WTC11 (cell line): ENCODE measurements around the gene CADM2. TPM values are rescaled to one million over a fixed set of nuclear protein-coding genes. Genes with fewer than 3 reads are reported as not detected.

Source experiments
- ATAC-seq: fragments of 200-7000 bp; cut with Tn5 transposase; 2 replicates; pipeline ENCODE4 v1.10.0; 2021; ENCODE audit warnings: mild to moderate bottlenecking, moderate library complexity
- CTCF ChIA-PET: fragments of 300-600 bp; sonication (Branson Sonifier 250); formaldehyde crosslinking; loops from one replicate; lab custom pipeline; 2021; ENCODE audit warnings: antibody characterized with exemption; lab: Charles Lee
- POLR2A ChIA-PET: fragments of 350-600 bp; sonication (Branson Sonifier 250); formaldehyde crosslinking; loops from one replicate; lab custom pipeline; 2021; ENCODE audit warnings: antibody characterized with exemption; lab: Charles Lee
- DNase-seq: peaks from one replicate; pipeline ENCODE4 v3.0.0; 2021; ENCODE audit warnings: low spot score
- H3K27ac Mint-ChIP-seq: 2 replicates; pipeline ENCODE4 v1.8.0; 2021; ENCODE audit warnings: mixed read lengths
- H3K27me3 Mint-ChIP-seq: 2 replicates; pipeline ENCODE4 v1.8.0; 2021; ENCODE audit warnings: low read depth, mild to moderate bottlenecking, moderate library complexity, mixed read lengths
- H3K36me3 Mint-ChIP-seq: 2 replicates; pipeline ENCODE4 v1.8.0; 2021; ENCODE audit warnings: mixed read lengths
- H3K4me1 Mint-ChIP-seq: 2 replicates; pipeline ENCODE4 v1.8.0; 2022; ENCODE audit warnings: mixed read lengths
- H3K4me3 Mint-ChIP-seq: 2 replicates; pipeline ENCODE4 v1.8.0; 2021; ENCODE audit warnings: mild to moderate bottlenecking, moderate library complexity, mixed read lengths
- H3K9me3 Mint-ChIP-seq: 2 replicates; pipeline ENCODE4 v1.8.0; 2021; ENCODE audit warnings: mixed read lengths
- ESRRA ChIP-seq: sonication (generic); formaldehyde crosslinking; IDR thresholded peaks from 2 replicates; pipeline ENCODE4 v1.8.1; 2022; ENCODE audit warnings: mild to moderate bottlenecking, missing genetic modification reagents, borderline replicate concordance
- ETV6 ChIP-seq: sonication (generic); formaldehyde crosslinking; IDR thresholded peaks from 2 replicates; pipeline ENCODE4 v1.8.1; 2022; ENCODE audit warnings: mild to moderate bottlenecking, missing genetic modification reagents
- GABPB1 ChIP-seq: sonication (generic); formaldehyde crosslinking; IDR thresholded peaks from 2 replicates; pipeline ENCODE4 v1.8.1; 2023; ENCODE audit warnings: mild to moderate bottlenecking, missing genetic modification reagents
- IRF2 ChIP-seq: sonication (generic); formaldehyde crosslinking; IDR thresholded peaks from 2 replicates; pipeline ENCODE4 v1.8.0; 2022; ENCODE audit warnings: low read depth, missing genetic modification reagents, borderline replicate concordance
- JUN ChIP-seq: sonication (generic); formaldehyde crosslinking; IDR thresholded peaks from 2 replicates; pipeline ENCODE4 v1.8.0; 2023; ENCODE audit warnings: mild to moderate bottlenecking, missing genetic modification reagents
- NR1H2 ChIP-seq: sonication (generic); formaldehyde crosslinking; IDR thresholded peaks from 2 replicates; pipeline ENCODE4 v1.9.0; 2021; ENCODE audit warnings: mild to moderate bottlenecking, moderate library complexity, missing genetic modification reagents
- SP1 ChIP-seq: sonication (generic); formaldehyde crosslinking; conservative IDR thresholded peaks from 2 replicates; pipeline ENCODE4 v1.8.1; 2022; ENCODE audit warnings: missing genetic modification reagents
- TEAD1 ChIP-seq: sonication (generic); formaldehyde crosslinking; IDR thresholded peaks from 2 replicates; pipeline ENCODE4 v1.8.0; 2022; ENCODE audit warnings: mild to moderate bottlenecking, missing genetic modification reagents
- ZNF263 ChIP-seq: sonication (generic); formaldehyde crosslinking; IDR thresholded peaks from 2 replicates; pipeline ENCODE4 v1.8.1; 2022; ENCODE audit warnings: low read depth, mild to moderate bottlenecking, moderate library complexity, missing genetic modification reagents
- ZNF396 ChIP-seq: fragments of 250-450 bp; sonication (Bioruptor Pico); IDR thresholded peaks from 2 replicates; pipeline ENCODE4 v1.8.0; 2021; ENCODE audit warnings: mild to moderate bottlenecking, moderate library complexity, borderline replicate concordance
- ZNF423 ChIP-seq: fragments of 250-450 bp; sonication (Bioruptor Pico); IDR thresholded peaks from 2 replicates; pipeline ENCODE4 v2.1.2; 2022; ENCODE audit warnings: mild to moderate bottlenecking, moderate library complexity
- total RNA-seq: library from RNA; stranded (reverse); gene quantifications from 3 replicates; pipeline ENCODE4 v1.2.3, GENCODE V29; 2021
- TF ChIP-seq, protein P1 (sequence below): fragments of 250-450 bp; sonication (Bioruptor Pico); IDR thresholded peaks from 2 replicates; pipeline ENCODE4 v1.9.0; 2021; ENCODE audit warnings: mild to moderate bottlenecking
- TF ChIP-seq, protein P2 (sequence below): sonication (generic); formaldehyde crosslinking; IDR thresholded peaks from 2 replicates; pipeline ENCODE4 v1.8.0; 2022; ENCODE audit warnings: mild to moderate bottlenecking, missing genetic modification reagents
- TF ChIP-seq, protein P3 (sequence below): sonication (generic); formaldehyde crosslinking; IDR thresholded peaks from 2 replicates; pipeline ENCODE4 v1.8.0; 2023; ENCODE audit warnings: missing genetic modification reagents, mild to moderate bottlenecking, borderline replicate concordance
- TF ChIP-seq, protein P4 (sequence below): sonication (generic); formaldehyde crosslinking; IDR thresholded peaks from 2 replicates; pipeline ENCODE4 v1.8.1; 2023; ENCODE audit warnings: mild to moderate bottlenecking, missing genetic modification reagents, moderate library complexity
- TF ChIP-seq, protein P5 (sequence below): fragments of 250-450 bp; sonication (Bioruptor Pico); conservative IDR thresholded peaks from 2 replicates; pipeline ENCODE4 v1.9.0; 2021; ENCODE audit warnings: mild to moderate bottlenecking
- TF ChIP-seq, protein P6 (sequence below): sonication (generic); formaldehyde crosslinking; IDR thresholded peaks from 2 replicates; pipeline ENCODE4 v1.8.0; 2022; ENCODE audit warnings: mild to moderate bottlenecking, missing genetic modification reagents

CADM2 gene
- total RNA-seq, 1 experiment from 2014 or later, result 18.8 TPM

DNA sequence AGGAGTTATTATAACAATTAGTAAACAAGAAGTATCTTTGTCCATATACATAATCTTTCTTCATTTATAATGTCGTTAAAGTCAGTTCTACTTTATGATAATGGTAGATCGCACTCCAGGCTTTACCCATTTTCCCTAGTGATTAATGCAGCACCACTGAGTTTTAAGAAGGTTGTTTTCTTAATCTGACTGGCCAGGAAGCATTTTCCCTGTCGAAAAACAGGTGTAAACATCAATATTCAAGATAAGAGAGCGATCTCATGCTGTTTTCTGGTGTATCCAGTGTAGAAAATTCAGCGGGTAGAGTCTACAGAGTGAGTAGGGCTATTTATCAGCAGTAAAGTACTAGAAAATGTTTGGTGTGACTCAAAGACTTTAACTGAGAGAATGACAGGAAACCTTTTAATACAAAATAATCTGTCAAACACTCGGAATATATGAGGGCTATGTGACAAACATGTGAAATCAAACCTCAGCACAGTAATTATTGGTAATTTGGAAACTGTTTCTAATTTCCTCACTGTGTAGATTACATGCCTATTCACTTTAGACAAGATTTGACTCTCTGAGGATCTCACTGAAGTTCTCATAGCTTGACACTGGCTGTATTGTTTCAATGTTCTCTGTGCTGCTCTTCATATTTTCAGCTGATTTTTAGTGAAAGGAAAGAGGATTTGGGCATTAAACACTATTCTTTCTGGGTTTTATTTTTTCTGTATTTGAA lies 1019.0 kb downstream of the CADM2 start:
- no peak for ATAC-seq
- no peaks in the 10 kb centered on the region for H3K36me3 Mint-ChIP-seq
- H3K4me3 Mint-ChIP-seq, result no peak overlapping the region
- no peak overlapping the region for H3K27ac Mint-ChIP-seq
- no peak for DNase-seq
- peaks cover 7% of the 10 kb centered on the region for H3K9me3 Mint-ChIP-seq
- TF ChIP-seq ESRRA, result no peak
- TF ChIP-seq, protein P1, sequence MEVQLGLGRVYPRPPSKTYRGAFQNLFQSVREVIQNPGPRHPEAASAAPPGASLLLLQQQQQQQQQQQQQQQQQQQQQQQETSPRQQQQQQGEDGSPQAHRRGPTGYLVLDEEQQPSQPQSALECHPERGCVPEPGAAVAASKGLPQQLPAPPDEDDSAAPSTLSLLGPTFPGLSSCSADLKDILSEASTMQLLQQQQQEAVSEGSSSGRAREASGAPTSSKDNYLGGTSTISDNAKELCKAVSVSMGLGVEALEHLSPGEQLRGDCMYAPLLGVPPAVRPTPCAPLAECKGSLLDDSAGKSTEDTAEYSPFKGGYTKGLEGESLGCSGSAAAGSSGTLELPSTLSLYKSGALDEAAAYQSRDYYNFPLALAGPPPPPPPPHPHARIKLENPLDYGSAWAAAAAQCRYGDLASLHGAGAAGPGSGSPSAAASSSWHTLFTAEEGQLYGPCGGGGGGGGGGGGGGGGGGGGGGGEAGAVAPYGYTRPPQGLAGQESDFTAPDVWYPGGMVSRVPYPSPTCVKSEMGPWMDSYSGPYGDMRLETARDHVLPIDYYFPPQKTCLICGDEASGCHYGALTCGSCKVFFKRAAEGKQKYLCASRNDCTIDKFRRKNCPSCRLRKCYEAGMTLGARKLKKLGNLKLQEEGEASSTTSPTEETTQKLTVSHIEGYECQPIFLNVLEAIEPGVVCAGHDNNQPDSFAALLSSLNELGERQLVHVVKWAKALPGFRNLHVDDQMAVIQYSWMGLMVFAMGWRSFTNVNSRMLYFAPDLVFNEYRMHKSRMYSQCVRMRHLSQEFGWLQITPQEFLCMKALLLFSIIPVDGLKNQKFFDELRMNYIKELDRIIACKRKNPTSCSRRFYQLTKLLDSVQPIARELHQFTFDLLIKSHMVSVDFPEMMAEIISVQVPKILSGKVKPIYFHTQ (CRISPR knock-in tag), result no peak
- no peak for TF ChIP-seq TEAD1 (CRISPR knock-in tag)
- TF ChIP-seq, protein P2, sequence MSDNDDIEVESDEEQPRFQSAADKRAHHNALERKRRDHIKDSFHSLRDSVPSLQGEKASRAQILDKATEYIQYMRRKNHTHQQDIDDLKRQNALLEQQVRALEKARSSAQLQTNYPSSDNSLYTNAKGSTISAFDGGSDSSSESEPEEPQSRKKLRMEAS (CRISPR knock-in tag), result no peak
- no peak for TF ChIP-seq JUN (CRISPR knock-in tag)
- no peak for TF ChIP-seq ZNF423
- TF ChIP-seq, protein P3, sequence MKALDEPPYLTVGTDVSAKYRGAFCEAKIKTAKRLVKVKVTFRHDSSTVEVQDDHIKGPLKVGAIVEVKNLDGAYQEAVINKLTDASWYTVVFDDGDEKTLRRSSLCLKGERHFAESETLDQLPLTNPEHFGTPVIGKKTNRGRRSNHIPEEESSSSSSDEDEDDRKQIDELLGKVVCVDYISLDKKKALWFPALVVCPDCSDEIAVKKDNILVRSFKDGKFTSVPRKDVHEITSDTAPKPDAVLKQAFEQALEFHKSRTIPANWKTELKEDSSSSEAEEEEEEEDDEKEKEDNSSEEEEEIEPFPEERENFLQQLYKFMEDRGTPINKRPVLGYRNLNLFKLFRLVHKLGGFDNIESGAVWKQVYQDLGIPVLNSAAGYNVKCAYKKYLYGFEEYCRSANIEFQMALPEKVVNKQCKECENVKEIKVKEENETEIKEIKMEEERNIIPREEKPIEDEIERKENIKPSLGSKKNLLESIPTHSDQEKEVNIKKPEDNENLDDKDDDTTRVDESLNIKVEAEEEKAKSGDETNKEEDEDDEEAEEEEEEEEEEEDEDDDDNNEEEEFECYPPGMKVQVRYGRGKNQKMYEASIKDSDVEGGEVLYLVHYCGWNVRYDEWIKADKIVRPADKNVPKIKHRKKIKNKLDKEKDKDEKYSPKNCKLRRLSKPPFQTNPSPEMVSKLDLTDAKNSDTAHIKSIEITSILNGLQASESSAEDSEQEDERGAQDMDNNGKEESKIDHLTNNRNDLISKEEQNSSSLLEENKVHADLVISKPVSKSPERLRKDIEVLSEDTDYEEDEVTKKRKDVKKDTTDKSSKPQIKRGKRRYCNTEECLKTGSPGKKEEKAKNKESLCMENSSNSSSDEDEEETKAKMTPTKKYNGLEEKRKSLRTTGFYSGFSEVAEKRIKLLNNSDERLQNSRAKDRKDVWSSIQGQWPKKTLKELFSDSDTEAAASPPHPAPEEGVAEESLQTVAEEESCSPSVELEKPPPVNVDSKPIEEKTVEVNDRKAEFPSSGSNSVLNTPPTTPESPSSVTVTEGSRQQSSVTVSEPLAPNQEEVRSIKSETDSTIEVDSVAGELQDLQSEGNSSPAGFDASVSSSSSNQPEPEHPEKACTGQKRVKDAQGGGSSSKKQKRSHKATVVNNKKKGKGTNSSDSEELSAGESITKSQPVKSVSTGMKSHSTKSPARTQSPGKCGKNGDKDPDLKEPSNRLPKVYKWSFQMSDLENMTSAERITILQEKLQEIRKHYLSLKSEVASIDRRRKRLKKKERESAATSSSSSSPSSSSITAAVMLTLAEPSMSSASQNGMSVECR, result no peak
- no peak for TF ChIP-seq ETV6 (CRISPR knock-in tag)
- no peak for TF ChIP-seq GABPB1 (CRISPR knock-in tag)
- TF ChIP-seq, protein P4, sequence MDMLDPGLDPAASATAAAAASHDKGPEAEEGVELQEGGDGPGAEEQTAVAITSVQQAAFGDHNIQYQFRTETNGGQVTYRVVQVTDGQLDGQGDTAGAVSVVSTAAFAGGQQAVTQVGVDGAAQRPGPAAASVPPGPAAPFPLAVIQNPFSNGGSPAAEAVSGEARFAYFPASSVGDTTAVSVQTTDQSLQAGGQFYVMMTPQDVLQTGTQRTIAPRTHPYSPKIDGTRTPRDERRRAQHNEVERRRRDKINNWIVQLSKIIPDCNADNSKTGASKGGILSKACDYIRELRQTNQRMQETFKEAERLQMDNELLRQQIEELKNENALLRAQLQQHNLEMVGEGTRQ (CRISPR knock-in tag), result no peak
- no peak for TF ChIP-seq SP1 (CRISPR knock-in tag)
- no peak for TF ChIP-seq ZNF263 (CRISPR knock-in tag)
- TF ChIP-seq, protein P5, sequence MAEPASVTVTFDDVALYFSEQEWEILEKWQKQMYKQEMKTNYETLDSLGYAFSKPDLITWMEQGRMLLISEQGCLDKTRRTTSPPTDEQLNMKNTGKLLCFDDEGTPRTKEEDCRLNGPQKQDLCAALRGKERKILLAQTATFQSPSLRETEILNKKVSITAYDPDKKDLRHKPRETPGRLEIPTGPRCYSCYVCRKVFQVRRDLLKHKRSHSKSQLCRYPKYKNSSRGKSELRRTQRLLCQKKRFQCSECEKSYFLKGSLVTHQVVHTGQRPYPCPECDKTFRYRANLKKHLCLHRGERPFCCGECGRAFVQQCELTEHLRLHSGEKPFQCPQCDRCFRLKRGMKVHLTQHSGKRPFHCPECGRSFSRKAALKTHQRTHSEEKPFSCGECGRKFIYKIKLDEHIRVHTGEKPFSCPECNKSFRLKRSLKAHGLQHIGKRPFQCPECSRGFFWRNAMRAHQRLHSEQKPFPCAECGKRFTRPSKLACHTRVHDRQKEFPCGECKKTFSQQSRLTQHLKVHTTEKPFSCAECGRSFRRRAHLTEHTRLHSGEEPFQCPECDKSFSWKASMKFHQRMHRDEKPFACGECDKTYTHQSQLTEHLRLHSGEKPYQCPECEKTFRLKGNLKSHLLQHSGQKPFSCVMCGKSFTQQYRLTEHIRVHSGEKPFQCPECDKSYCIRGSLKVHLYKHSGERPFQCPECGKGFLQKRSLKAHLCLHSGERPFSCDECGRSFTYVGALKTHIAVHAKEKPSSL (CRISPR knock-in tag), result no peak
- no peak for TF ChIP-seq IRF2 (CRISPR knock-in tag)
- TF ChIP-seq, protein P6, sequence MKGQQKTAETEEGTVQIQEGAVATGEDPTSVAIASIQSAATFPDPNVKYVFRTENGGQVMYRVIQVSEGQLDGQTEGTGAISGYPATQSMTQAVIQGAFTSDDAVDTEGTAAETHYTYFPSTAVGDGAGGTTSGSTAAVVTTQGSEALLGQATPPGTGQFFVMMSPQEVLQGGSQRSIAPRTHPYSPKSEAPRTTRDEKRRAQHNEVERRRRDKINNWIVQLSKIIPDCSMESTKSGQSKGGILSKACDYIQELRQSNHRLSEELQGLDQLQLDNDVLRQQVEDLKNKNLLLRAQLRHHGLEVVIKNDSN (CRISPR knock-in tag), result no peak
- no peak for TF ChIP-seq ZNF396 (CRISPR knock-in tag)
- no peak for TF ChIP-seq NR1H2
- no peaks in the 10 kb centered on the region for H3K27me3 Mint-ChIP-seq
- ChIA-PET CTCF (no interaction called here), POLR2A (no interaction called here)
- H3K4me1 Mint-ChIP-seq, result peaks cover 8% of the 10 kb centered on the region
